Middle frontal gyrus (tissue), 1 donor: ENCODE results near the gene TRMT112.

Experiments
- DNase-seq: peaks from one replicate; pipeline ENCODE4 v3.0.0-alpha.2; 2015; ENCODE audit warnings: low spot score; ENCODE audit errors: extremely low spot score

Gene TRMT112

DNA sequence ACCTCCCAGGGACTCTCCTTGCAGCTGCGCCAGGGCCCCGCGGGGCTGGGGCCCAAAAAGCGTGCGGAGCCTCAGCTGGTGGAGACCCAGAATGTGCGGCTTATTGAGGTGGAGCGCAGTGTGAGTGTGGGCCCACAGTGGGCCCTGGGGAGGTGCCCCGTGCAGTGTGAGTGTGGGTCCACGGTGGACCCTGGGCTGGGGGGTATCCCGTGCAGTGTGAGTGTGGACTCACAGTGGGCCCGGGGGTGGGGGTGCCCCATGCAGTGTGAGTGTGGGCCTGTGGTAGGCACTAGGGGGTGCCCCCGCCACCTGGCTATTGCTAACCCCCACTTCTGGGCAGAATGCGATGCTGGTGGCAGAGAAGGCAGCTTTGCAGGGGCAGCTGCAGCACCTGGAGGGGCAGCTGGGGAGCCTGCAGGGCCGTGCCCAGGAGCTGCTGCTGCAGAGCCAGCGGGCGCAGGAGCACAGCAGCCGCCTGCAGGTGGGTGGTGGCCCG lies 33.8 kb upstream of the TRMT112 start:
- no peak for DNase-seq

DNA sequence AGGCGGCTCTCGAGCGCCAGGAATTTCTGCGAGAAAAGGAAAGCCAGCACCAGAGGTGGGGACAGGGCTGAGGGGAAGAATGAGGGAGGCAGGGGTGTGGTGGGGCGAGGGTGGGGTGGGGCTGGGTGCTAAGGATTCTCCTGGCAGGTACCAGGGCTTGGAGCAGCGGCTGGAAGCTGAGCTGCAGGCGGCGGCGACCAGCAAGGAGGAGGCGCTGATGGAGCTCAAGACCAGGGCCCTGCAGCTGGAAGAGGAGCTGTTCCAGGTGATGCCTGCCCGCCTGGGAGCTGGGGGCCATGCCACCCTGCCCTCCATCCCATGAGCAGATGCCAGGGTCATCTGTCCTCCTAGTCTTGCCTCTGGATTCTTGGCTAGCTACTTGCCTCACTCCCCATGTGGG lies 32.0 kb upstream of the TRMT112 start:
- no peak for DNase-seq

DNA sequence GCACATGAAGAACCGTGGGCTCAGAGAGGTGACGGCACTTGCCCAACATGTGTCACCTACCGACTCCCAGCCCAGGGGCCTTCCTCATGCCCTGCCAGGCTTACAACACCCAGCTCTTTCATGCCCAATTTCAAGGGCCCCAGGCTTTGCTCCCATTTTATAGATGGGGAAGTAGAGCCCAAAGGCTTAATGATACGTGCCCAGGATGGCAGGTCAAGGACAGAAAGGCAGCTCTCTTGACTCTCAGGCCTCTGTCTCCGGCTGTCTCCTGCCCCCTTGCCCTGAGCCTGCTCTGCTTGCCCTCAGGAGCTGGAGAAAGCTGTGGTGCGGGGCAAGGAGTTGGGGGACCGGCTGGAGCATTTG lies 31.6 kb upstream of the TRMT112 start:
- no peak for DNase-seq

DNA sequence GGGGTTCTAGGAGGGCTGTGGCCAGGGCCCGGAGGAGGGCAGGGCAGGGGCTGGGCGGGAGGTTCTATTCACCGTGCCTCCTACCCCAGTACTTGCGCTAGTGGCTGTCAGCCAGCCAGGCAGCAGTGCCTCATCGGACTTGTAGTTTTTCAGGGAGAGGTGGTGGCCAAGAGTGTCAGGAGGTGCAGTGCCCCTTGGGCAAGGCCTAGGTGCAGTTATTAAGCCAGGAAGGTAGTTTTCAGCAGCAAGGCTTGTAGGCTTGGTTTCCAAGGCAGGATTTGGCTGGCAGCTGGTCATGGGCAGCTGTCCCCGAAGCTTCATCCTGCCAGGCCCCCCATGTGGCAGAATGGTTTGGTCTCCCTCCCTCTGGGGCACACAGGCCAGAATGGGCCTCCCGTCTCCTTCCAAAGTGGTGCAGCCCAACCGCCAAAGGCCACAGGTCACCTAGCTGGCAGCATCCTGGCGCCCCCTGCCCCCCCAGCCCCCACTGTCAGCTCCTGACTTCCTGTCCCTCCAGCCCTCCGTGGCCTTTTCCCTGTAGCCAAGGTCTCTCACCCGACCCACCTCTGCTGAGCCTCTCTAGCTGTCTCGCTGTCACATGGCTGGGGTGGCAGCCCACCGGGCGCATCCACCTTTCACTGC lies 31.1 kb upstream of the TRMT112 start:
- no peak for DNase-seq

DNA sequence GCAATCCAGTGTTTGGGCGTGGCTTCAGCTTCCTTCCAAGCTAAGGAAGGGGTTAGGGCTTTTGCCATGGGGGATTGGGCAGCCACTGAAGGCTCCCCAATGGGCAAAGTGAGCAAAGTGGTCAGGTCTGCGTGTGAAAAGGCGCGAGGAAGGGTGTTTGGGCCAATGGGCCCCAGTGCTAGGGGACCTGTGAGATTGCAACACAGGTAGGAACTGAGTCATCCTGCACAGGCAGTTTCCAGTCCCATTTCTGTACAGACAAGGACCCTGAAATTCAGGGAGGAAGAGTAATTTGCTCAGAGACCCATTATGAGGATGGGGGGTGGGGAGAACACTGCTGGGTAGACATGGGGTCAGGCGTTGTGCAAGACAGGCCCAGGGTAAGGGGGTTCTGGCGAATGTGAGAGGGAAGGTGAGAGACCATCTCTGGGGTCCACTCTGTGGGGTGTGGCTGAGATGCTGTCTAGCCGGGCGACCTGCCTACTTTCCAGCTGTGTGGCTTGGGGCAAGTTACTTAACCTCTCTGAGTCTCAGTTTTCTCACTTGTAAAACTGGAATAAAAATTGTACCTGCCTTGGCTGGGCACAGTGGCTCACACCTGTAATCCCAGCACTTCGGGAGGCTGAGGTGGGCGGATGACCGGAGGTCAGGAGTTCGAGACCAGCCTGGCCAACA lies 30.0 kb upstream of the TRMT112 start:
- DNase-seq = no peak

DNA sequence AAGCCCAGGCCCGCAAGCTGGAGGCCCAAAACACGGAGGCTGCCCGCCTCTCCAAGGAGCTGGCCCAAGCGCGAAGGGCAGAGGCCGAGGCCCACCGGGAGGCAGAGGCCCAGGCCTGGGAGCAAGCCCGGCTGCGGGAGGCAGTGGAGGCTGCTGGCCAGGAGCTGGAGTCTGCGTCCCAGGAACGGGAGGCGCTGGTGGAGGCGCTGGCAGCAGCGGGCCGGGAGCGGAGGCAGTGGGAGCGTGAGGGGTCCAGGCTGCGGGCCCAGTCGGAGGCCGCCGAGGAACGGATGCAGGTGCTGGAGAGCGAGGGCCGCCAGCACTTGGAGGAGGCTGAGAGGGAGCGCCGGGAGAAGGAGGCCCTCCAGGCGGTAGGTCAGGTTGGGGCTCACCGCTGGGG lies 27.4 kb upstream of the TRMT112 start:
- DNase-seq = no peak

DNA sequence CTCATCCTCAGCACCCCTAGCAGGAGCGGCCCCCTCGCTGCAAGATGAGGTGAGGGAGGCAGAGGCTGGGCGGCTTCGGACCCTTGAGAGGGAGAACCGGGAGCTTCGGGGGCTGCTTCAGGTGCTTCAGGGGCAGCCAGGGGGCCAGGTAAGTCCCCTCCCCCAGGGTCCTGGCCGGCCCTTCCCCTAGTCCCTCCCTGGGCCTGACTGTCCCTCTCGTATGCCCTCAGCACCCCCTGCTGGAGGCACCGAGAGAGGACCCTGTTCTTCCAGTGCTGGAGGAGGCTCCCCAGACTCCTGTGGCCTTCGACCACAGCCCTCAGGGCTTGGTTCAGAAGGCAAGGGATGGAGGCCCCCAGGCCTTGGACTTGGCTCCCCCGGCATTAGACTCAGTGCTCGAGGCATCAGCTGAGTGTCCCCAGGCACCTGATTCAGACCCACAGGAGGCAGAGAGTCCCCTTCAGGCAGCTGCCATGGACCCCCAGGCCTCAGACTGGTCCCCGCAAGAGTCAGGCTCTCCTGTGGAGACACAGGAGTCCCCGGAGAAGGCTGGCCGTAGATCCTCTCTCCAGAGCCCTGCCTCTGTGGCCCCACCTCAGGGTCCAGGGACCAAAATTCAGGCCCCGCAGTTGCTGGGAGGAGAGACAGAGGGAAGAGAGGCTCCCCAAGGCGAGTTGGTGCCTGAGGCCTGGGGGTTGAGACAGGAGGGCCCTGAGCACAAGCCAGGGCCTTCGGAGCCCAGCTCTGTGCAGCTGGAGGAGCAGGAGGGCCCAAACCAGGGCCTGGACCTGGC lies 26.6 kb upstream of the TRMT112 start:
- no peak for DNase-seq

DNA sequence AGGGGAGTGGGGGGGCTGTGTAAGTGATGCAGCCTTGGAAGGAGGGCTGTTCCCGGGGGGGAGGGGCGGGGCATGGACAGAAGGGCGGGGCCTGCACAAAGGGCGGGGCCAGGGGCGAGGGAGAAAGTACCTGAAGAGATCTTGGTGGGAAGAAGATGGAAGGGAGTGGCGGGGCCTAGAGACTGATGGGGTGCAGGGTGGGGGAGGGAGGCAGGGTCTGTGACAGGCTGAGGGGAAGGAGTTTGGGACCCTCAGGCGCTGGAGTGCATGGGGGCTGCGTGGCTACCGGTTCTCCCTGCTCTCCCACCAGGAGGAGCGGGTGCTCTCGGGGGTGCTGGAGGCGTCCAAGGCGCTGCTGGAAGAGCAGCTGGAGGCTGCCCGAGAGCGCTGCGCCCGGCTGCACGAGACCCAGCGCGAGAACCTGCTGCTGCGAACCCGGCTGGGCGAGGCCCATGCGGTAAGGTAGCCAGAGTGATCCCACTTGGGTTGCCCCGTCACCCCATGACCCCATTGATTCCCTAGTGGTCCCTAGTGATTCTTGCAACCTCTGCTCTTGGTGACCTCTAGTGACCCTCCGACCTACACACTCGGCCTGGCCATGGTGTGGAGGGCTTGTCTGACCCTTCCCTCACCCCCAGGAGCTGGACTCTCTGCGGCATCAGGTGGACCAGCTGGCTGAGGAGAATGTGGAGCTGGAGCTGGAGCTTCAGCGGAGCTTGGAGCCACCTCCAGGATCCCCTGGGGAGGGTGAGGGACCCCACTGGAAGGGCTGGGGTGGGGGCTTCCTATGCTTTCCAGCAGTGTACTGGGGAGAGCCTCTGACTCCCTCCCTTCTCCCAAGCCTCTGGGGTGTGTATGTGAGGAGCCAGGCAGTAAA lies 25.7 kb upstream of the TRMT112 start:
- DNase-seq = no peak

DNA sequence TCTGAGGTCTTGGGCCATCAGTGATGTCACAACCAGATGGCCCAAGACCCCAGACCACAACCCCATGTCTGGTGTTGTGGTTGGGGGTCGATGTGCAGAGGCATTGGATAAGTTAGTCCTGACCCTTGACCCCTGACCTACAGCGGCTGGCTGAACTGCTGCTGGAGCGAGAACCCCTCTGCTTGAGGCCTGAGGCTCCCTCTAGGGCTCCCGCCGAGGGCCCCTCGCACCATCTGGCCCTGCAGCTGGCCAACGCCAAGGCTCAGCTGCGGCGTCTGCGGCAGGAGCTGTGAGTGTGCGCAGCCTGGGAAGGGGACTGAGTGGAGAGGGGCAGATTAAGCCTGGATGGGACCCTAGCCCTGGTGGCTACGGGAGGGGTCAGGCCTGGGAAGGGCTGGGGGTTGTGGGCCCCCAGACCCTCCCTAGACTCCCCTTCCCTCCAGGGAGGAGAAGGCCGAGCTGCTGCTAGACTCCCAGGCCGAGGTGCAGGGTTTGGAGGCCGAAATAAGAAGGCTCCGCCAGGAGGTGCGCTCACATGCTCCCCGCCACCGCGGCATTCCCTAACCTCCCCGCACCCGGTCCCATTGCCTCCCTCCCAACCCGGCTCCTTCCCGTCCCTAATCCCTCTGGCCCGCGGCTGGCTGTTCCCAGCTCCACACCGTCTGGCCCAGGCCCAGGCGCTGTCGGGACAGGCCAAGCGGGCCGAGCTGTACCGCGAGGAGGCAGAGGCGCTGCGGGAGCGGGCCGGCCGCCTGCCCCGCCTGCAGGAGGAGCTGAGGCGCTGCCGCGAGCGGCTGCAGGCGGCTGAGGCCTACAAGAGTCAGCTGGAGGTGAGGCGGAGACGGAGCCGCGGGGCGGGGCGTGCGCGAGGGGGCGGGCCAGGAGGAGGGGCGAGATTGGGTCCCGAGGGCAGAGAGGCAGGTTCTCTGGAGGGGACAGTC lies 24.8 kb upstream of the TRMT112 start:
- DNase-seq = no peak

DNA sequence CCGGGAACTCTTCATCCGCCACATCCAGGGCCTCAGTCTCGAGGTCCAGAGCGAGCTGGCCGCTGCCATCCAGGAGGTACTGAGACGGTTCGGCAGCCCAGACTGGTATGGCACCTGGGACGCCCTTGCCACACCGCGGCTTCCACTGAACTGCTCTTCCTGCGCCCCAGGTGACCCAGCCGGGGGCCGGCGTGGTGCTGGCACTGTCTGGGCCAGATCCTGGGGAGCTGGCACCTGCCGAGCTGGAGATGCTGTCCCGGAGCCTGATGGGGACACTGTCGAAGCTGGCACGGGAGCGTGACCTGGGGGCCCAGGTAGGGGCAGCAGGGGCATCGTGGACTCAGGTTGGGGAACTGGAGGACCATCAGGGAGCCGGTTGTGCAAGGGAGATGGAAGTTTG lies 24.1 kb upstream of the TRMT112 start:
- DNase-seq = no peak

DNA sequence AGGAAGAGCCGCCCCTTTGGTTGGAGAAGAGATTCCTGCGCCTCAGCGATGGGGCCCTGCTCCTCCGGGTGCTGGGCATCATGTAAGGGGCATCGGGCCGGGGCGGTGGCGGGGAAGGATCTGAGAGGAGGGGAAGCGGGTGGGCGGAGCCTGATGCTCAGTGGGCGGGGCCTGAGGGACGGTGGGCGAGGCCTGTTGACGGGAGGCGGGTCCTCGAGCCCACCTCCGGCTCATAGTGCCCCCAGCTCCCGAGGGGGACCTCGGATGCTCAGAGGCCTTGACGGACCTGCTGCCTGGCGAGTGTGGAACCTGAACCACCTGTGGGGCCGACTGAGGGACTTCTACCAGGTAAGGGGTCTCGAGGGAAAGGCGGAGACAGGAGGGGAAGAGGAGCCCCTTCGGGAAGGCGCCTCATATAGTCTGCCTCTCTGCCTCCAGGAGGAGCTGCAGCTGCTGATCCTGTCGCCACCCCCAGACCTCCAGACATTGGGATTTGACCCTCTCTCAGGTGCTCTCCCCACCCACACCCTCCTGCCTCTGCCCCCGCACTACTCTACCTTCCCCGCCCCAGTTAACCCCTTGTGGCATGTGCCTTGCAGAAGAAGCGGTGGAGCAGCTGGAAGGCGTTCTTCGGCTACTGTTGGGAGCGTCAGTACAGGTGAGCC lies 23.4 kb upstream of the TRMT112 start:
- DNase-seq = no peak

DNA sequence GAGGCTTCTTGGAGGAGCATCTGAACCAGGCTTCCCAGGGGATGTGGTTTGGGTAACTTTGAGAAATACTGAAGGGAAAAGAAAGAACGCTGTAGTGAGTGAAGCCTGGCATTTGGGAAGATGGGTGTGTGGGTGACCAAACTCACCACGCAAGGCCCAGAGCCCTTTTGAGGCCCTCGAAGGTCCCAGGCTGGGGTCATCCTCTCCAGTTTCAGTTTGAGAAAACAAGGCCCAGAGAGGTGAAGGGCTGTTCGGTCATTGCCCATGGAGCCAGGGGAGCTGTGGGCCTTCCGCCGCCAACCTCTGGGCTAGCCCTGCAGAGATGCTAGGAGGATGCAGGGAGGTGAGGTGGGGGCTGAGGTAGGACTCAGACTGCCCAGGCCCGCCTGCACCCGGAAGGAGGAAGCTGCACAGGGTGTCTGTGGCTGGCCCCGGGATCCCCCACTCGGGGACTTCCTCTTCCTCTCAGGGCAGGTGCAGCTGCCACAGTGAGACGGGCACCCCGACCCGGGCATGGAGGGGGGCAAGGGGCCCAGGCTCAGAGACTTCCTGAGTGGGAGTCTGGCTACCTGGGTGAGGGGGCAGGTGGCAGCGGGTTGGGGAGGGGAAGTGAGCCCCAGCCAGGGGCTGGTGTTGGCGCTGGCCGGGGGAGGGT lies 22.5 kb upstream of the TRMT112 start, which contains the start of gene CCDC88B:
CCDC88B (plus strand) TSS at position 451 of the 655 bp plus-strand sequence; CDS start at position 514, 63 bp downstream.
- no peak for DNase-seq

DNA sequence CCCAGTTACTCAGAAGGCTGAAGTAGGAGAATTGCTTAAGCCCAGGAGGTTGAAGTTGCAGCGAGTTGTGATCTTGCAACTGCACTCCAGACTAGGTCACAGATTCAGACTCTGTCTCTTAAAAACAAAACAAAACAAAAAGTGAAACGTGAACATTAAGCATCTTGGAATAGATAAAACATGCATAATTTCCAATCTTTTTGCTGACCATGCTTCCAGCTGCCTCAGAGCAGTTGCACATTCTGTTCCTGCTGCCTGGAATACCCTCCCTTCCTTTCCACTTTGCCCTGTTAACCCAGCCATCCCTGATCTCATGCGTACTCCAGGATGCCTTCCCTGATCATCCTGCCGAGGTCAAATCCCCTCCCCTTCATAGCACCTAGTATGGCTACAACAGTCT lies 21.9 kb upstream of the TRMT112 start:
- no peak for DNase-seq

DNA sequence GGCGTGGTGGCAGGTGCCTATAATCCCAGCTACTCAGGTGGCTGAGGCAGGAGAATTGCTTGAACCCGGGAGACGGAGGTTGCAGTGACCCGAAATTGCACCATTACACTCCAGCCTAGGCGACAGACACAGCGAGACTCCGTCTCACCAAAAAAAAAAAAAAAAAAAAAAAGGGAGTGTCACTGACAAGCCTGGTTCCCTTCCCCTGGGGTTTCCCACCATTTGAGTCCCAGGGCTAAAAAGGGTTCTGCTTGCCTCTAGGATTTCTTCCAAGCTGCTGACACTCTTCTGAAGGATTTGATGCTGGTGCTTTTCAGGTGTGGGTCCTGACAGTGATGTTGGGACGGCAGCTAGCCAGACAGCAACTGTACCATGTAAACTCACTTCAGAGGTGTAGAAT lies 21.4 kb upstream of the TRMT112 start:
- DNase-seq = no peak

DNA sequence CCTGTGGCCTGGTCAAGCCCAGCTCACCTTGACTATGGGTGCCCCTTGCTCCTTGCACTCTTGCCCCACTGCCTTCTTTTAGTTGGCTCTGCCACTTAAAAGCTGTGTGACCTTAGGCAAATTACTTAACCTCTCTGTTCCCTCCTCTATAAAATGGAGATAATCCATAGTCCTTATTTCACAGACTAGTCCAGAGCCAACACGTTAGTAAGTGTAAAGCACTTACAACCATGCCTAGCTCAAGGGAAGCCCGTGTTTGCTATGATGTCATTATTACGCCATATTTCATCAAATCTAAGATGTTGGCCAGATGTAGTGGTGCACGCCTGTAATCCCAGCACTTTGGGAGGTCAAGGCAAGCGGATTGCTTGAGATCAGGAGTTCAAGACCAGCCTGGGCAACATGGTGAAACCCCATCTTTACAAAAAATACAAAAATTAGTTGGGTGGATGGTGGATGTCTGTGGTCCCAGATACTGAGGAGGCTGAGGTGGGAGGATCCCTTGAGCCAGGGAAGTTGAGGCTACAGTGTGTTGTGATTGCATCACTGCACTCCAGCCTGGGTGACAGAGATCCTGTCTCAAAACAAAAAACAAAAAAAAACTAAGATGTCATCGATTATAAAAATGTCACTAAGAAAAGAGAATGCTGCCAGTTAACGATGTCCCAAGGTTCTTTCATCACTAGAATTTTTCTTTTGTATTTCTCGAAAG lies 20.3 kb upstream of the TRMT112 start:
- DNase-seq = no peak

DNA sequence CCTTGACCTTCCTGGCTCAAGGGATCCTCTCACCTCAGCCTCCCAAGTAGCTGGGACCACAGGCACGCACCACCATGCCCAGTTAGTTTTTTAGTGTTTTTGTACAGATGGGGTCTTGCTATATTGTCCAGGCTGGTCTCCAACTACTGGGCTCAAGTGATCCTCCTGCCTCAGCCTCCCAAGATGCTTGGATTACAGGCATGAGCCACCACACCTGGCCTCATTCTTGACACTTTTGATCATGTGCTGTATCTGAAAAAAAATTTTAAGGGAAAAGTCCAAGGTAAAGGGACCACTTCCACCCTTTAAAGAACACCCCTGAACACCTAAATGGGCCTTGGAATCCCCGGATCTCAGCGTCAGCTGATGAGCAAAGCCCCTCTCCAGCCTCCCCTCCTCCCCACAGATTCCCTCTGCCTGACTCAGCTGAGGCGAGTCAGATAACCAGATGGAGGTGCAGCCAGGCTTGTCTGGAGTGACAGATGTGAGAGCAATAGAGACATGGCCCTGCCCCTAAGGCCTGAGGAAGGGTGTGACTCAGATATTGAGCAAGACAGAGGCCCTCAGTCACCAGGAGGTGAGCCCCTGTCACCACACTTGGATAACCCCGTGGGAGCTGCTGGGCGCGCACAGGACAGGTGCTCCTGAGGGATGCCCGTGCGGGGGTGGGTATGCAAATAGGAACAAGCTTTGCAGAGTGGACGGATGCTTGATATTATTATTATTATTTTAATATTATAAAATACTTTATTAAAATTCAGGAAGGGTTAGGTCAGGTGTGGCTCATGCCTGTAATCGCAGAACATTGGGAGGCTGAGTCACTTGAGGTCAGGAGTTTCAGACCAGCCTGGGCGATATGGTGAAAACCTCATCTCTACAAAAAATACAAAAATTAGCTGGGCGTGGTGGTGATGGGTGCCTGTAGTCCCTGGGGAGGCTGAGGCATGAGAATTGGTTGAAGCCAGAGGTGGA lies 17.7 kb upstream of the TRMT112 start:
- no peak for DNase-seq

DNA sequence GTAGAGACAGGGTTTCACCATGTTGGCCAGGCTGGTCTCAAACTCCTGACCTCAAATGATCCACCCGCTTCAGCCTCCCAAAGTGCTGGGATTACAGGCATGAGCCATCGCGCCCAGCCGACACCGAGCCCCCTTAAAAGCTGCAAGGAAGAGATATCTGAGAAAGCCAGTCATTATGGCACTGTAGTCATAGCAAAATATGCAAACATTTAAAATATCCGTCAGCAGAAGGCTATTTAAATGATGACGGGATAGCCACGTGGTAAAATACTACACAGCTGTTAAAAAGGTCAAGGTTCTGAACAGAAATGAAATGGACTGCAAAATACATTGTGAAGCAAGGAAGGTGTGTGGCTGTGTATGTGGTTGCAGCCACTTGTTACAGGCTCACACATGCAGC lies 16.2 kb upstream of the TRMT112 start:
- no peak for DNase-seq
